ENCODE results near the gene TBC1D32.
"Not testable (repeated sequence)": the region's sequence is repeated elsewhere in the genome, so short reads cannot be mapped to it uniquely, and the experiment has no call there.

TBC1D32 gene

GRCh38 chr6:121334299-121335086 is at the start of gene TBC1D32:
TSS of gene TBC1D32 (minus strand) at chr6:121334480. CDS start at chr6:121334430, 50 bp downstream.
- DNase-seq (ENCODE audit: low read depth in 2 of 2), result peak; percentile 82 to 84

GRCh38 chr6:121383478-121383877 is 49.2 kb upstream of the TBC1D32 start:
- DNase-seq (ENCODE audit: low read depth in 2 of 2), result no peak

GRCh38 chr6:121382467-121383121 is 48.3 kb upstream of the TBC1D32 start:
- DNase-seq (ENCODE audit: low read depth in 2 of 2), result no peak

GRCh38 chr6:121376411-121376810 is 42.1 kb upstream of the TBC1D32 start:
- no peak for DNase-seq (ENCODE audit: low read depth in 2 of 2)

- not testable (repeated sequence) for DNase-seq (ENCODE audit: low read depth in 2 of 2)
Observed at GRCh38 chr6:121374219-121374618, 39.9 kb upstream of the TBC1D32 start.

- no peak for DNase-seq (ENCODE audit: low read depth in 2 of 2)
Observed at GRCh38 chr6:121365536-121366521, 31.5 kb upstream of the TBC1D32 start.

- no peak for DNase-seq (ENCODE audit: low read depth in 2 of 2)
Observed at GRCh38 chr6:121356575-121356974, 22.3 kb upstream of the TBC1D32 start.

GRCh38 chr6:121354764-121355163 is 20.5 kb upstream of the TBC1D32 start:
- DNase-seq (ENCODE audit: low read depth in 2 of 2), result no peak

GRCh38 chr6:121352941-121353340 is 18.7 kb upstream of the TBC1D32 start:
- DNase-seq (ENCODE audit: low read depth in 2 of 2), result no peak

- no peak for DNase-seq (ENCODE audit: low read depth in 2 of 2)
Observed at GRCh38 chr6:121351916-121352315, 17.6 kb upstream of the TBC1D32 start.

GRCh38 chr6:121349596-121349995 is 15.3 kb upstream of the TBC1D32 start:
- no peak for DNase-seq (ENCODE audit: low read depth in 2 of 2)

GRCh38 chr6:121347484-121347883 is 13.2 kb upstream of the TBC1D32 start:
- no peak for DNase-seq (ENCODE audit: low read depth in 2 of 2)

GRCh38 chr6:121344539-121344938 is 10.3 kb upstream of the TBC1D32 start:
- DNase-seq (ENCODE audit: low read depth in 2 of 2), result no peak

GRCh38 chr6:121339639-121340226 is 5.5 kb upstream of the TBC1D32 start:
- DNase-seq (ENCODE audit: low read depth in 2 of 2), result no peak

GRCh38 chr6:121338956-121339355 is 4.7 kb upstream of the TBC1D32 start:
- no peak for DNase-seq (ENCODE audit: low read depth in 2 of 2)

GRCh38 chr6:121338366-121338765 is 4.1 kb upstream of the TBC1D32 start:
- no peak for DNase-seq (ENCODE audit: low read depth in 2 of 2)

- no peak for DNase-seq (ENCODE audit: low read depth in 2 of 2)
Observed at GRCh38 chr6:121335087-121336008, 1.1 kb upstream of the TBC1D32 start.

- DNase-seq (ENCODE audit: low read depth in 2 of 2), result not testable (repeated sequence)
Observed at GRCh38 chr6:121333694-121334093, 586 bp downstream of the TBC1D32 start.

GRCh38 chr6:121333196-121333595 is 1.1 kb downstream of the TBC1D32 start:
- DNase-seq (ENCODE audit: low read depth in 2 of 2), result no peak

GRCh38 chr6:121330516-121330915 is 3.8 kb downstream of the TBC1D32 start:
- DNase-seq (ENCODE audit: low read depth in 2 of 2), result no peak

- DNase-seq (ENCODE audit: low read depth in 2 of 2), result no peak
Observed at GRCh38 chr6:121321282-121321681, 13.0 kb downstream of the TBC1D32 start.
